ENCODE measurements around the gene DEAF1. TPM values are rescaled to one million over a fixed set of nuclear protein-coding genes. Genes with fewer than 3 reads are reported as not detected.

The DEAF1 gene
- total and polyA plus RNA-seq, 9 of the 15 experiments (the other 6 are each of a cell fraction or from before 2014, with no cell fraction given) = 2.0 to 69.1 (median 26.8) TPM

GRCh38 chr11:616320-617198 lies 78.5 kb downstream of the DEAF1 start:
- no peaks in the 10 kb centered on the region for H3K9me3 ChIP-seq (replicated peaks; ENCODE audit: control insufficient read depth, insufficient read depth, low read depth, low read length)
- H3K27me3 ChIP-seq (ENCODE audit: control insufficient read depth in 2 of 2, insufficient read depth in 2 of 2, low read length in 2 of 2) = no peaks in the 10 kb centered on the region
- intact Hi-C loops (cut with micrococcal nuclease) = loop anchor here (10.0 kb wide), 1 partner anchor 62 kb away; no protein-coding TSS in a partner anchor
- no peak overlapping the region for H2AFZ ChIP-seq (ENCODE audit: low read depth, low read length)
- in situ Hi-C loops (cut with MboI) = no loop called here
- peaks cover 66% of the 10 kb centered on the region; the same call in 2 of the 3 replicates for H3K36me3 ChIP-seq (ENCODE audit: control insufficient read depth, insufficient read depth, low read length)
- ChIA-PET POLR2A (no interaction called here), CTCF (ENCODE audit: low intra/inter-chr PET ratio) (no interaction called here)
- no TSS peak for BruUV-seq (replicated peaks)
- H3K4me2 ChIP-seq (ENCODE audit: insufficient read depth, low read length) = peak overlapping the region; percentile 88; the same call in 1 of the 2 replicates
- peaks cover 6% of the 10 kb centered on the region for H3K9me1 ChIP-seq (ENCODE audit: control insufficient read depth, insufficient read depth, low read length)
- DNase-seq (ENCODE audit: extremely low read depth in 1 of 4, low spot score in 3 of 4) (no peak), ATAC-seq (no peak), FAIRE-seq (no peak)
- H4K20me1 ChIP-seq (replicated peaks; ENCODE audit: control insufficient read depth, insufficient read depth, low read length) = peaks cover 13% of the 10 kb centered on the region
- H3K4me1 ChIP-seq (replicated peaks in 1 of 2; ENCODE audit: control insufficient read depth in 2 of 2, insufficient read depth in 2 of 2, low read length in 2 of 2) = peaks cover 8 to 83% of the 10 kb centered on the region in 2 experiments
- 86% methylated on average over 30 of the region's 39 CpGs for WGBS (ENCODE audit: insufficient coverage, low coverage, missing lambda C conversion rate)
- H3K4me3 ChIP-seq = peak overlapping the region; percentile 78
- peaks cover 9% of the 10 kb centered on the region; the same call in 1 of the 3 replicates for H3K79me2 ChIP-seq (ENCODE audit: control insufficient read depth, insufficient read depth, low read length)
- TF ChIP-seq MIER1 (IDR thresholded peaks at IDR 0.05; ENCODE audit: low read depth) = no peak
- peak; percentile 63 for TF ChIP-seq POLR2G (IDR thresholded peaks at IDR 0.05; ENCODE audit: low read depth, low read length)
- TF ChIP-seq SRSF3 (IDR thresholded peaks at IDR 0.05; ENCODE audit: insufficient read depth, low read length) = no peak
- TF ChIP-seq ZNF583 (CRISPR knock-in tag; IDR thresholded peaks at IDR 0.05) = no peak
- H3K9ac ChIP-seq (ENCODE audit: insufficient read depth in 1 of 2, low read depth in 2 of 2, low read length in 2 of 2) = no peak overlapping the region
- peak overlapping the region; percentile 84; the same call in 1 of the 3 replicates for H3K27ac ChIP-seq (ENCODE audit: extremely low read depth, low read depth, low read length)
